K562 (cell line): Measurements from ENCODE around the gene PON2. TPM values are rescaled to one million over a fixed set of nuclear protein-coding genes. Genes with fewer than 3 reads are reported as not detected.

Experiments used
- ATAC-seq: fragments of 200-7000 bp; cut with Tn5 transposase; 3 replicates; pipeline ENCODE4 v1.9.1; 2020; ENCODE audit warnings: moderate library complexity
- BruUV-seq: library from RNA; stranded (reverse); fragments of 400-500 nt; replicated peaks from 2 replicates; lab custom pipeline; 2021; lab: Mats Ljungman, UMichigan
- CTCF ChIA-PET: fragments of 300-600 bp; formaldehyde crosslinking; extraction: SDS; loops from one replicate; lab custom pipeline; 2021; ENCODE audit warnings: low intra/inter-chr PET ratio; lab: Yijun Ruan, JAX
- POLR2A ChIA-PET: fragments of 300-600, 350-650 bp; sonication (Branson Sonifier 250); formaldehyde crosslinking; extraction: SDS; loops from one replicate; lab custom pipeline; 2021; ENCODE audit warnings: antibody characterized with exemption, inconsistent platforms; lab: Yijun Ruan, JAX
- DNase-seq, 4 experiments: peaks; one replicate each; pipeline versions ENCODE4 v3.0.0 to v3.0.0-alpha.2; 2011 to 2018; ENCODE audit warnings: low spot score in 3 of 4, mixed read lengths in 3 of 4; ENCODE audit errors: extremely low read depth in 1 of 4
- FAIRE-seq: peaks from 2 replicates; lab custom pipeline; 2011; peaks lifted over from hg19 to GRCh38; lab: Jason Lieb, UNC
- H2AFZ ChIP-seq: 2 replicates; pipeline ENCODE4 v1.6.0; 2011; ENCODE audit warnings: low read depth, low read length, control low read depth, inconsistent platforms
- H3K27ac ChIP-seq: fragments of 200-600 bp; 3 replicates; pipeline ENCODE4 v1.8.0; 2011; ENCODE audit warnings: low read depth, mild to moderate bottlenecking, control low read depth, inconsistent platforms, low read length, moderate library complexity, mixed read lengths; ENCODE audit errors: extremely low read depth
- H3K27me3 ChIP-seq, 2 experiments: fragments of 300-600 bp in 1 of 2; 2 replicates in 1 of 2; 3 replicates in 1 of 2; pipeline versions ENCODE4 v1.6.0 to v1.8.0; 2011; ENCODE audit warnings: inconsistent platforms in 2 of 2, low read length in 2 of 2, mild to moderate bottlenecking in 1 of 2, mixed read lengths in 1 of 2, moderate library complexity in 1 of 2; ENCODE audit not compliant: control insufficient read depth in 2 of 2, insufficient read depth in 2 of 2
- H3K36me3 ChIP-seq: fragments of 300-600 bp; 3 replicates; pipeline ENCODE4 v1.8.0; 2011; ENCODE audit warnings: mild to moderate bottlenecking, low read length, inconsistent platforms; ENCODE audit not compliant: control insufficient read depth, insufficient read depth
- H3K4me1 ChIP-seq, 2 experiments: fragments of 200-600 bp in 1 of 2; replicated peaks in 1 of 2; 2 replicates in 1 of 2; 3 replicates in 1 of 2; pipeline versions ENCODE4 v1.5.1 to v1.8.0; 2011; ENCODE audit warnings: inconsistent platforms in 2 of 2, low read length in 2 of 2, mild to moderate bottlenecking in 1 of 2, mixed read lengths in 1 of 2, moderate library complexity in 1 of 2; ENCODE audit not compliant: control insufficient read depth in 2 of 2, insufficient read depth in 2 of 2
- H3K4me2 ChIP-seq: 2 replicates; pipeline ENCODE4 v1.6.1; 2011; ENCODE audit warnings: low read length, control low read depth, inconsistent platforms, mixed read lengths; ENCODE audit not compliant: insufficient read depth
- H3K4me3 ChIP-seq: fragments of 200-600 bp; sonication (generic), shearing (Covaris generic); 2 replicates; pipeline ENCODE4 v1.5.1; 2016; ENCODE audit warnings: control low read depth, inconsistent platforms
- H3K79me2 ChIP-seq: fragments of 200-600 bp; 3 replicates; pipeline ENCODE4 v1.8.0; 2011; ENCODE audit warnings: low read length, inconsistent platforms; ENCODE audit not compliant: control insufficient read depth, insufficient read depth
- H3K9ac ChIP-seq, 2 experiments: 2 replicates each; pipeline versions ENCODE4 v1.6.0 to v1.6.1; 2011; ENCODE audit warnings: low read depth in 2 of 2, low read length in 2 of 2, control low read depth in 1 of 2, inconsistent platforms in 1 of 2, mild to moderate bottlenecking in 1 of 2, mixed read lengths in 1 of 2; ENCODE audit not compliant: insufficient read depth in 1 of 2
- H3K9me1 ChIP-seq: one replicate; pipeline ENCODE4 v1.6.0; 2011; ENCODE audit warnings: inconsistent platforms, mild to moderate bottlenecking, low read length, moderate library complexity; ENCODE audit not compliant: control insufficient read depth, insufficient read depth
- H3K9me3 ChIP-seq: replicated peaks from 2 replicates; pipeline ENCODE4 v1.5.1; 2011; ENCODE audit warnings: low read depth, low read length, inconsistent platforms; ENCODE audit not compliant: control insufficient read depth, insufficient read depth
- H4K20me1 ChIP-seq: replicated peaks from 2 replicates; pipeline ENCODE4 v1.6.1; 2011; ENCODE audit warnings: low read length, inconsistent platforms, mixed read lengths; ENCODE audit not compliant: control insufficient read depth, insufficient read depth
- ELF2 ChIP-seq: fragments of 250-450 bp; sonication (Bioruptor Pico); IDR thresholded peaks from 2 replicates; pipeline ENCODE4 v1.5.0; 2021; ENCODE audit warnings: mild to moderate bottlenecking
- IRF2 ChIP-seq: sonication (generic); formaldehyde crosslinking; IDR thresholded peaks from 2 replicates; pipeline ENCODE4 v1.8.1; 2022; ENCODE audit warnings: mild to moderate bottlenecking, missing genetic modification reagents
- KDM1A ChIP-seq, 2 experiments: fragments of 450-650 bp; IDR thresholded peaks; 2 replicates each; pipeline ENCODE4 v1.6.1; 2016; ENCODE audit warnings: mild to moderate bottlenecking in 2 of 2
- PTTG1 ChIP-seq: fragments of 450-650 bp; IDR thresholded peaks from 2 replicates; pipeline ENCODE4 v1.6.1; 2016; ENCODE audit warnings: low read depth, mild to moderate bottlenecking, missing genetic modification characterization, missing compliant biosample characterization
- SOX6 ChIP-seq: fragments of 450-650 bp; IDR thresholded peaks from 2 replicates; pipeline ENCODE4 v1.6.1; 2014; ENCODE audit warnings: mild to moderate bottlenecking
- ZBED1 ChIP-seq: IDR thresholded peaks from 2 replicates; pipeline ENCODE4 v1.6.1; 2014
- ZNF23 ChIP-seq: fragments of 250-450 bp; sonication (Bioruptor Pico); IDR thresholded peaks from 2 replicates; pipeline ENCODE4 v1.4.0; 2020; ENCODE audit warnings: mild to moderate bottlenecking
- ZNF785 ChIP-seq: fragments of 250-450 bp; sonication (Bioruptor Pico); IDR thresholded peaks from 2 replicates; pipeline ENCODE4 v1.4.0; 2020; ENCODE audit warnings: mild to moderate bottlenecking
- ZSCAN32 ChIP-seq: fragments of 450-650 bp; formaldehyde crosslinking; IDR thresholded peaks from 2 replicates; pipeline ENCODE4 v1.4.0; 2020; ENCODE audit warnings: mild to moderate bottlenecking, moderate library complexity
- WGBS: fragments of 100-300 bp; shearing (Covaris generic); methylation state at CpG from one replicate; pipeline ENCODE4 v1.1.6; 2016; ENCODE audit warnings: low coverage, mixed read lengths; ENCODE audit not compliant: insufficient coverage; ENCODE audit errors: missing lambda C conversion rate; 5-methylcytosine and 5-hydroxymethylcytosine counted together
- in situ Hi-C: fragments of 300-500 bp; cut with MboI; formaldehyde crosslinking; loops from 4 replicates; pipeline ENCODE4 v1.15.0; 2018; ENCODE audit warnings: inconsistent platforms, mixed read lengths
- intact Hi-C: fragments of 100-400 bp; cut with micrococcal nuclease; formaldehyde crosslinking; loops from 2 replicates; pipeline ENCODE4 v1.14.2; 2022
- polyA plus RNA-seq, 8 experiments: library from polyadenylated mRNA; depleted of rRNA in 4 of 8; stranded (reverse) in 5 of 8; unstranded in 3 of 8; fragments of >200 nt; fragmentation: Nextera tagmentation in 2 of 8; fragmentation: Illumina TruSeq in 1 of 8; extraction: Ambion mirVana in 2 of 8; extraction: Trizol in 1 of 8; gene quantifications; 2 replicates each; pipeline versions ENCODE4 v1.2.1 to v1.2.3, GENCODE V29; 2011 to 2014; ENCODE audit warnings: inconsistent platforms in 1 of 8, missing spikeins in 1 of 8
- total RNA-seq, 7 experiments: library from RNA; depleted of rRNA in 6 of 7; stranded (reverse); fragments of >200 nt in 6 of 7; fragmentation: Illumina TruSeq in 2 of 7; extraction: Trizol in 2 of 7; gene quantifications; 2 replicates each; pipeline versions ENCODE4 v1.2.1 to v1.2.3, GENCODE V29; 2011 to 2021; ENCODE audit warnings: low replicate concordance in 1 of 7
- TF ChIP-seq, protein P1 (sequence below): fragments of 450-650 bp; IDR thresholded peaks from 2 replicates; pipeline ENCODE4 v1.6.1; 2016; ENCODE audit warnings: mild to moderate bottlenecking, moderate library complexity

The PON2 gene
- total and polyA plus RNA-seq, 9 of the 15 experiments (the other 6 are each of a cell fraction or from before 2014, with no cell fraction given), result 8.5 to 30.1 (median 21.9) TPM

- 2% methylated on average over 4 of the region's 4 CpGs for WGBS
- in situ Hi-C loops, result no loop called here
- no peak overlapping the region for H3K4me3 ChIP-seq
- no peak for ATAC-seq
- DNase-seq, result peak in 1 of 4 experiments; percentile 18
- peaks cover 8 to 22% of the 10 kb centered on the region in 2 experiments; a peak in 4 of 5 replicates for H3K27me3 ChIP-seq
- H3K9ac ChIP-seq, result no peak overlapping the region
- BruUV-seq, result no TSS peak
- H3K36me3 ChIP-seq, result no peaks in the 10 kb centered on the region
- no peak overlapping the region for H3K27ac ChIP-seq
- no peak overlapping the region for H2AFZ ChIP-seq
- POLR2A ChIA-PET, result no interaction called here
- no peak overlapping the region for H3K4me2 ChIP-seq
- CTCF ChIA-PET, result no interaction called here
- H4K20me1 ChIP-seq, result no peaks in the 10 kb centered on the region
- H3K4me1 ChIP-seq, result peaks cover 0 to 8% of the 10 kb centered on the region in 2 experiments; a peak in 3 of 5 replicates
- no peaks in the 10 kb centered on the region for H3K79me2 ChIP-seq
- intact Hi-C loops, result no loop called here
- H3K9me3 ChIP-seq, result no peaks in the 10 kb centered on the region
- H3K9me1 ChIP-seq, result no peaks in the 10 kb centered on the region
- no peak for FAIRE-seq
- TF ChIP-seq ZBED1, result no peak
- no peak for TF ChIP-seq ZSCAN32
- TF ChIP-seq KDM1A (IDR thresholded peaks at IDR 0.05), result no peak
- no peak for TF ChIP-seq ZNF23
- no peak for TF ChIP-seq ELF2
- no peak for TF ChIP-seq ZNF785
- TF ChIP-seq PTTG1 (tag), result no peak
- no peak for TF ChIP-seq IRF2 (CRISPR knock-in tag)
- TF ChIP-seq SOX6, result no peak
- TF ChIP-seq, protein P1, sequence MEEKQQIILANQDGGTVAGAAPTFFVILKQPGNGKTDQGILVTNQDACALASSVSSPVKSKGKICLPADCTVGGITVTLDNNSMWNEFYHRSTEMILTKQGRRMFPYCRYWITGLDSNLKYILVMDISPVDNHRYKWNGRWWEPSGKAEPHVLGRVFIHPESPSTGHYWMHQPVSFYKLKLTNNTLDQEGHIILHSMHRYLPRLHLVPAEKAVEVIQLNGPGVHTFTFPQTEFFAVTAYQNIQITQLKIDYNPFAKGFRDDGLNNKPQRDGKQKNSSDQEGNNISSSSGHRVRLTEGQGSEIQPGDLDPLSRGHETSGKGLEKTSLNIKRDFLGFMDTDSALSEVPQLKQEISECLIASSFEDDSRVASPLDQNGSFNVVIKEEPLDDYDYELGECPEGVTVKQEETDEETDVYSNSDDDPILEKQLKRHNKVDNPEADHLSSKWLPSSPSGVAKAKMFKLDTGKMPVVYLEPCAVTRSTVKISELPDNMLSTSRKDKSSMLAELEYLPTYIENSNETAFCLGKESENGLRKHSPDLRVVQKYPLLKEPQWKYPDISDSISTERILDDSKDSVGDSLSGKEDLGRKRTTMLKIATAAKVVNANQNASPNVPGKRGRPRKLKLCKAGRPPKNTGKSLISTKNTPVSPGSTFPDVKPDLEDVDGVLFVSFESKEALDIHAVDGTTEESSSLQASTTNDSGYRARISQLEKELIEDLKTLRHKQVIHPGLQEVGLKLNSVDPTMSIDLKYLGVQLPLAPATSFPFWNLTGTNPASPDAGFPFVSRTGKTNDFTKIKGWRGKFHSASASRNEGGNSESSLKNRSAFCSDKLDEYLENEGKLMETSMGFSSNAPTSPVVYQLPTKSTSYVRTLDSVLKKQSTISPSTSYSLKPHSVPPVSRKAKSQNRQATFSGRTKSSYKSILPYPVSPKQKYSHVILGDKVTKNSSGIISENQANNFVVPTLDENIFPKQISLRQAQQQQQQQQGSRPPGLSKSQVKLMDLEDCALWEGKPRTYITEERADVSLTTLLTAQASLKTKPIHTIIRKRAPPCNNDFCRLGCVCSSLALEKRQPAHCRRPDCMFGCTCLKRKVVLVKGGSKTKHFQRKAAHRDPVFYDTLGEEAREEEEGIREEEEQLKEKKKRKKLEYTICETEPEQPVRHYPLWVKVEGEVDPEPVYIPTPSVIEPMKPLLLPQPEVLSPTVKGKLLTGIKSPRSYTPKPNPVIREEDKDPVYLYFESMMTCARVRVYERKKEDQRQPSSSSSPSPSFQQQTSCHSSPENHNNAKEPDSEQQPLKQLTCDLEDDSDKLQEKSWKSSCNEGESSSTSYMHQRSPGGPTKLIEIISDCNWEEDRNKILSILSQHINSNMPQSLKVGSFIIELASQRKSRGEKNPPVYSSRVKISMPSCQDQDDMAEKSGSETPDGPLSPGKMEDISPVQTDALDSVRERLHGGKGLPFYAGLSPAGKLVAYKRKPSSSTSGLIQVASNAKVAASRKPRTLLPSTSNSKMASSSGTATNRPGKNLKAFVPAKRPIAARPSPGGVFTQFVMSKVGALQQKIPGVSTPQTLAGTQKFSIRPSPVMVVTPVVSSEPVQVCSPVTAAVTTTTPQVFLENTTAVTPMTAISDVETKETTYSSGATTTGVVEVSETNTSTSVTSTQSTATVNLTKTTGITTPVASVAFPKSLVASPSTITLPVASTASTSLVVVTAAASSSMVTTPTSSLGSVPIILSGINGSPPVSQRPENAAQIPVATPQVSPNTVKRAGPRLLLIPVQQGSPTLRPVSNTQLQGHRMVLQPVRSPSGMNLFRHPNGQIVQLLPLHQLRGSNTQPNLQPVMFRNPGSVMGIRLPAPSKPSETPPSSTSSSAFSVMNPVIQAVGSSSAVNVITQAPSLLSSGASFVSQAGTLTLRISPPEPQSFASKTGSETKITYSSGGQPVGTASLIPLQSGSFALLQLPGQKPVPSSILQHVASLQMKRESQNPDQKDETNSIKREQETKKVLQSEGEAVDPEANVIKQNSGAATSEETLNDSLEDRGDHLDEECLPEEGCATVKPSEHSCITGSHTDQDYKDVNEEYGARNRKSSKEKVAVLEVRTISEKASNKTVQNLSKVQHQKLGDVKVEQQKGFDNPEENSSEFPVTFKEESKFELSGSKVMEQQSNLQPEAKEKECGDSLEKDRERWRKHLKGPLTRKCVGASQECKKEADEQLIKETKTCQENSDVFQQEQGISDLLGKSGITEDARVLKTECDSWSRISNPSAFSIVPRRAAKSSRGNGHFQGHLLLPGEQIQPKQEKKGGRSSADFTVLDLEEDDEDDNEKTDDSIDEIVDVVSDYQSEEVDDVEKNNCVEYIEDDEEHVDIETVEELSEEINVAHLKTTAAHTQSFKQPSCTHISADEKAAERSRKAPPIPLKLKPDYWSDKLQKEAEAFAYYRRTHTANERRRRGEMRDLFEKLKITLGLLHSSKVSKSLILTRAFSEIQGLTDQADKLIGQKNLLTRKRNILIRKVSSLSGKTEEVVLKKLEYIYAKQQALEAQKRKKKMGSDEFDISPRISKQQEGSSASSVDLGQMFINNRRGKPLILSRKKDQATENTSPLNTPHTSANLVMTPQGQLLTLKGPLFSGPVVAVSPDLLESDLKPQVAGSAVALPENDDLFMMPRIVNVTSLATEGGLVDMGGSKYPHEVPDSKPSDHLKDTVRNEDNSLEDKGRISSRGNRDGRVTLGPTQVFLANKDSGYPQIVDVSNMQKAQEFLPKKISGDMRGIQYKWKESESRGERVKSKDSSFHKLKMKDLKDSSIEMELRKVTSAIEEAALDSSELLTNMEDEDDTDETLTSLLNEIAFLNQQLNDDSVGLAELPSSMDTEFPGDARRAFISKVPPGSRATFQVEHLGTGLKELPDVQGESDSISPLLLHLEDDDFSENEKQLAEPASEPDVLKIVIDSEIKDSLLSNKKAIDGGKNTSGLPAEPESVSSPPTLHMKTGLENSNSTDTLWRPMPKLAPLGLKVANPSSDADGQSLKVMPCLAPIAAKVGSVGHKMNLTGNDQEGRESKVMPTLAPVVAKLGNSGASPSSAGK, result 0 out of 2 replicates have a peak, but pooled peaks have one; percentile 11
These were observed 36.5 kb downstream of the PON2 start for GRCh38 chr7:95398155-95398940.
